Measurements from ENCODE around the gene PCK1.

Gene PCK1

DNA sequence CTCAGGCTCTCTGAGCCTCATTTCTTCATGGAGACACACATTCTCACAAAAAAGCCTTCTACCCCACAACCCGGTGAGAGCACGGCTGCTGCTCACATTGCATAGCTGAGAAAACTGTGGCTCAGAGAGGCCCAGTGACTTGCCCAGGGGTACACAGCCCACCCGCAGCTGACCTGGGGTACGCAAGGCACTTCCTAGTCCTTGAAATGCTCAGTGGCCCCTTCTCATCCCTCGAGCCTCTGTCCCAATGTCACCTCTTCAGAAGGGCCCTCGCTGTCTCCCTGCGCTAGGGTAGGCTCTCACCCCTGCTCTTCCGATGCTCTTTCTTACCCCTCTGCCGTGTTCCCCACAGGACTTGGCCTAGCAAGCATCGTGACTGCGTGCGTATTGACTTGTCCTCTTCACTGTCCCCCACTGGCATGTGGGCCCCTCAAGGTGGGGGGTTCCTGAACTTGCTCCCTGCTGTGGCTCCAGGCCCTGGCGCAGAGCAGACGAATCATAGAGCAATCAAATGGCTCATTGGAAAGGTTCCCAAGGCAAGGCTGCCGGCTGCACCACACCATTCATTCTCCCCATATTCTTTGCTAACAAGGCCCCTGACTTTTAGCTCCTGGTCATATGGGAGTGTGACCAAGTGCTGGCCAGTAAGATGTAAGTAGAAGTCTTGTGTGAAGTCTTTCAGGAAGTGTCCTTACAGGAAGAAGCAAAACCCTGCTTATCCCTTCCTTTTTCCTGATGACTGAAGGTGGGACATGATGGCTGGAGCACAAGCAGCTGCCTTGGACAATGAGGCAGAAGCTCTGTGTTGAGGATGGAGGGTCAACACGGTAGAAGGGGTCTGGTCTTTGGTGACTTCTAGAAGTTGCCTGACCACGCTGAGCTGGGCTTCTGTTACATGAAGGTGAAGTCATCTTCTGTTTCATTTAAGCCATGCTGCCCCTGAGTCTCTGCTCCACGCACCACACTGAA, 22.7 kb downstream of the PCK1 start:
- H3K4me1 ChIP-seq (ENCODE audit: control insufficient read depth, insufficient read depth, low read length) = peaks cover 4% of the 10 kb centered on the region
- no peak overlapping the region for H3K9ac ChIP-seq (ENCODE audit: low read length)

DNA sequence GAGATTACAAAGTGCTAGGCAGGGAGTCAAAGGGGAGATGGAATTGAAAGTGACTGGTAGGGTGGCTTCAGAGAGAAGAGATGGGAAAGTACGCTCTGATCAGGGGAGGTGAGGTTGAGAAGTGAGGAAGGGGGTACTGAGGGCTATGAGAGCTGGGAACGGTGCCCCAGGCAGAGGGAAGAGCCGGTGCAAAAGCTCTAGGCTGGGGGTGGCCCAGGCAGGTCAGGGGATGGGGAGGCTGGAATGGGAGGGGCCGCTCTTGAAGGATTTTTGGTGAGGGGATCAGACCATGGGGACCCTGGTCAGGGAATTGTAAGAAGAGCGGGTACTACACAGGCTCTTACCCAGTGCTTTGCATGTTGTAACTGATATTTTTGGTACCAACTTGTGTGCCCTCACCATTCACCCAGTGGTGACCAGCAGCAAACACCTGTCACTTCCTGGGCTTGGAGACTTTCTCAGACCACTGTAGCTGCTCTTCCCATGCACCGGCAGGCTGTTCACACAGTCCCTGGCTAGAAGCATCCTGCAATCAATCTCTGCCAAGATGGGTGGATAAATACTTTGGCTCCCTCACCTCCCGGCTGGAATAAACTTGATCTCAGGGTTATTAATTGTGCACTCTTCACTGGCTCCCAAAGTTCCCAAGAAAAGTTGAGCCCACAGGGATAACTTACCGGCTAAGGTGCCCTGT, 24.0 kb downstream of the PCK1 start:
- H3K9me3 ChIP-seq (ENCODE audit: control insufficient read depth, low read length) = no peaks in the 10 kb centered on the region
- H3K4me3 ChIP-seq (ENCODE audit: low read length) = no peak overlapping the region
- H3K27me3 ChIP-seq (ENCODE audit: control insufficient read depth, insufficient read depth, low read length) = peaks cover 23% of the 10 kb centered on the region
- no peak overlapping the region for H3K9ac ChIP-seq (ENCODE audit: low read length)
- peaks cover 4% of the 10 kb centered on the region for H3K4me1 ChIP-seq (ENCODE audit: control insufficient read depth, insufficient read depth, low read length)
- H3K36me3 ChIP-seq (ENCODE audit: control insufficient read depth, insufficient read depth, low read length) = no peaks in the 10 kb centered on the region

More for the DNA sequence above, 22.7 kb downstream of the PCK1 start:
- Histone ChIP-seq H3K27me3 (ENCODE audit: control insufficient read depth, insufficient read depth, low read length) (peaks cover 37% of the 10 kb centered on the region), H3K4me3 (ENCODE audit: low read length) (no peak overlapping the region), H3K36me3 (ENCODE audit: control insufficient read depth, insufficient read depth, low read length) (no peaks in the 10 kb centered on the region), H3K9me3 (ENCODE audit: control insufficient read depth, low read length) (no peaks in the 10 kb centered on the region)

DNA sequence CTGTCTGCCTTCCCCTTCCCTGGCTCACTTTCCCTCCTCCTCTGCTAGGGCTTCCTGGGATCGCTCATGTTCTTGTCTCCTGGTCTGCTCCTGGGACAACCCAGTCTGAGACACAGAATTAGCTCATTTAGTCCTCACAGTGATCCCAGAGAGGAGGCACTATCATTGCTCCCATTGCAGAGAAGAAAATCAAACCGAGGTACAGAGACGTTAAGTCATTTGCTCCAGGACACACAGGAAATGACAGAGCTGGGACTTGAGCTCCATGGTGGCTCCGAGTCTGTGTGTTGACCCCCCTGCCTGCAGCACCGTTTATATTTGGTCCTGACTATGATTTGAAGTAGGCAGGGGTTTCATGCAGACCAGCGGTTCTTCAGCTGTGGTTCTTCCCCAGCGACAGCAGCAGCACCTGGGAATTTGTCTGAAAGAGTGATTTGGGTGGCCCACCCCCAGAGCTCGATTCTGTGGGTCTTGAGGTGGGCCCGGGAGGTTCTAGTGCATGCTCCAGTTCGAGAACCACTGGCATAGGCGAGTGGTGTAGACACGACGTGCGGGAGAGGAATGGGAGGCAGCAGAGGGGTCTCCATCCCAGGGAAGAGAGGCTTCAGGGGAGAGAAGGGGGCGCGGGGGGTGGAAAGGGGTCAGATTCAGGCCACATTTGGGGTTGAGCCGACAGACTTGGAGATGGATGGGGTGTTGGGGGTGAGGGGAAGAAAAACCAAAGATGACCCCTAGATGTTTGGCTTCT, 24.7 kb downstream of the PCK1 start:
- Histone ChIP-seq H3K9ac (ENCODE audit: low read length) (no peak overlapping the region), H3K36me3 (ENCODE audit: control insufficient read depth, insufficient read depth, low read length) (no peaks in the 10 kb centered on the region), H3K27me3 (ENCODE audit: control insufficient read depth, insufficient read depth, low read length) (peaks cover 16% of the 10 kb centered on the region), H3K4me3 (ENCODE audit: low read length) (no peak overlapping the region), H3K4me1 (ENCODE audit: control insufficient read depth, insufficient read depth, low read length) (peaks cover 4% of the 10 kb centered on the region), H3K9me3 (ENCODE audit: control insufficient read depth, low read length) (no peaks in the 10 kb centered on the region)

GRCh38 chr20:57586370-57586793, 25.5 kb downstream of the PCK1 start:
- Histone ChIP-seq H3K4me3 (ENCODE audit: low read length) (no peak overlapping the region), H3K27me3 (ENCODE audit: control insufficient read depth, insufficient read depth, low read length) (peaks cover 9% of the 10 kb centered on the region), H3K36me3 (ENCODE audit: control insufficient read depth, insufficient read depth, low read length) (no peaks in the 10 kb centered on the region), H3K9ac (ENCODE audit: low read length) (no peak overlapping the region), H3K9me3 (ENCODE audit: control insufficient read depth, low read length) (no peaks in the 10 kb centered on the region), H3K4me1 (ENCODE audit: control insufficient read depth, insufficient read depth, low read length) (peaks cover 4% of the 10 kb centered on the region)

GRCh38 chr20:57586943-57587277, 26.0 kb downstream of the PCK1 start:
- Histone ChIP-seq H3K4me3 (ENCODE audit: low read length) (no peak overlapping the region), H3K4me1 (ENCODE audit: control insufficient read depth, insufficient read depth, low read length) (peaks cover 4% of the 10 kb centered on the region), H3K9ac (ENCODE audit: low read length) (no peak overlapping the region), H3K27me3 (ENCODE audit: control insufficient read depth, insufficient read depth, low read length) (peaks cover 9% of the 10 kb centered on the region), H3K9me3 (ENCODE audit: control insufficient read depth, low read length) (no peaks in the 10 kb centered on the region), H3K36me3 (ENCODE audit: control insufficient read depth, insufficient read depth, low read length) (no peaks in the 10 kb centered on the region)

DNA sequence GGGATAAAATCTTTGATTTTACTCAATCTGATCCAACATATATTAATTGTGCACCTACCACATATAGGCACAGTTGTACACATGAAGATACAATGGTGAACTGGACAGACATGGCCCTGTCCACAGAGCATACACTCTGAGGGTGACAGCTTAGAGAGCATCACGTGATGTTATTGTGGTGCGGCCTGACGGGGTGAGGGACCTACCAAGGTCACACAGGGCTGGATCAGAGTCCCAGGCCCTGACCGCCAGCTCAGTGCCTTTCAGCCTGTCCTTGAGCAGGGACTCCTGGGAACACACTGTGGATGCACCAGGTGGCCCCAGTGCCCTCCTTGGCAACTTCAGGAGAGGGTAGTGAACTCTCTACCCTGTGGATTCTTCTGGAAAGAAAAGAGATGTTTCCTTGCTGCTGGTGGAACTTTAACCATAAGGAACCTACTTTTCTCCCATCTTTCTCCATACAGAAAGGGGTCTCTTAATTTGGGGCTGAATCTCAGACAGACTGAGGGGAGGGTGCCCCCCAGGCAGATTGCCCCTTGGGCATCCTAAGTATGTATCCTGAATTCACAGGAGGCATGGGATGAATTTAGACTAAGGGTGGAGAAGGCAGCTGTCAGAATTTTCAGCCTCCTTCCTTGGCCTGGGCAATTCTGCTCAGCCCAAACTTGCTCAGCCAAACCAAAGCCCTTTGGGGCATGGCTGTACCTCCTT, 26.5 kb downstream of the PCK1 start:
- Histone ChIP-seq H3K9ac (ENCODE audit: low read length) (no peak overlapping the region), H3K27me3 (ENCODE audit: control insufficient read depth, insufficient read depth, low read length) (peaks cover 9% of the 10 kb centered on the region), H3K9me3 (ENCODE audit: control insufficient read depth, low read length) (no peaks in the 10 kb centered on the region), H3K4me3 (ENCODE audit: low read length) (no peak overlapping the region), H3K36me3 (ENCODE audit: control insufficient read depth, insufficient read depth, low read length) (no peaks in the 10 kb centered on the region), H3K4me1 (ENCODE audit: control insufficient read depth, insufficient read depth, low read length) (no peaks in the 10 kb centered on the region)

GRCh38 chr20:57587989-57588377, 27.1 kb downstream of the PCK1 start:
- H3K36me3 ChIP-seq (ENCODE audit: control insufficient read depth, insufficient read depth, low read length) = no peaks in the 10 kb centered on the region
- H3K4me1 ChIP-seq (ENCODE audit: control insufficient read depth, insufficient read depth, low read length) = no peaks in the 10 kb centered on the region

GRCh38 chr20:57588596-57588995, 27.7 kb downstream of the PCK1 start:
- Histone ChIP-seq H3K4me1 (ENCODE audit: control insufficient read depth, insufficient read depth, low read length) (peaks cover 4% of the 10 kb centered on the region), H3K9ac (ENCODE audit: low read length) (no peak overlapping the region), H3K27me3 (ENCODE audit: control insufficient read depth, insufficient read depth, low read length) (peaks cover 5% of the 10 kb centered on the region), H3K4me3 (ENCODE audit: low read length) (no peak overlapping the region), H3K9me3 (ENCODE audit: control insufficient read depth, low read length) (no peaks in the 10 kb centered on the region), H3K36me3 (ENCODE audit: control insufficient read depth, insufficient read depth, low read length) (no peaks in the 10 kb centered on the region)

More at GRCh38 chr20:57587989-57588377, 27.1 kb downstream of the PCK1 start:
- Histone ChIP-seq H3K27me3 (ENCODE audit: control insufficient read depth, insufficient read depth, low read length) (peaks cover 8% of the 10 kb centered on the region), H3K4me3 (ENCODE audit: low read length) (no peak overlapping the region), H3K9ac (ENCODE audit: low read length) (no peak overlapping the region), H3K9me3 (ENCODE audit: control insufficient read depth, low read length) (no peaks in the 10 kb centered on the region)

DNA sequence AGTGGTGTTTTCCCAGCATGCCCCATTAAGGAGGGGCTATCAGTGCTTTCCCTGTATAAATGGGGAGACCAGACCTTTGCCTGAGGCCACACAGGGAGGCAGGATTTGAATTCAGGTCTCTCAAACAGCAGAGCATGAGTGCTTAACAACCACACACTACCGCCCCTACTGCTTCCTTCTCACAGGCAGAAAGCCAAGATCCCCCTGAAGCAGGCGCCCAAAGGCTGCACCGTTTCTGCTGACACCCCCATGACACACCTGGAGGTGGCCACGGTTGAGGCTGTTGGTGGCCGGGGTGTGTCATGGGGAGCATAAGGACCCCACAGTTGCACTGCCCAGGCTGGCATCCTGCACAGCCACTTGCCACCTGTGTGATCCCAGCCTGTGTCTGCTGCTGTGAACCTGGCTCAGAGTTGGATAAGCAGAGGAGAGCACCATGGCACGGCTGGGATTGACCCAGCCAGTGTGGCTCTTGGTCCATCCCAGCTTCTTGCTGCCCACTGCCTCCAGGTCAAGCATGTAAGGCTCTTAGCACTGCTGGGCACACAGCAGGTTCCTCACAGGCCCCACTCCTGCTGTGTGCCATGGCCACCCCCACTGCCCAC, 28.3 kb downstream of the PCK1 start:
- Histone ChIP-seq H3K9ac (ENCODE audit: low read length) (no peak overlapping the region), H3K36me3 (ENCODE audit: control insufficient read depth, insufficient read depth, low read length) (no peaks in the 10 kb centered on the region), H3K27me3 (ENCODE audit: control insufficient read depth, insufficient read depth, low read length) (peaks cover 5% of the 10 kb centered on the region), H3K9me3 (ENCODE audit: control insufficient read depth, low read length) (no peaks in the 10 kb centered on the region), H3K4me1 (ENCODE audit: control insufficient read depth, insufficient read depth, low read length) (peaks cover 11% of the 10 kb centered on the region), H3K4me3 (ENCODE audit: low read length) (no peak overlapping the region)

DNA sequence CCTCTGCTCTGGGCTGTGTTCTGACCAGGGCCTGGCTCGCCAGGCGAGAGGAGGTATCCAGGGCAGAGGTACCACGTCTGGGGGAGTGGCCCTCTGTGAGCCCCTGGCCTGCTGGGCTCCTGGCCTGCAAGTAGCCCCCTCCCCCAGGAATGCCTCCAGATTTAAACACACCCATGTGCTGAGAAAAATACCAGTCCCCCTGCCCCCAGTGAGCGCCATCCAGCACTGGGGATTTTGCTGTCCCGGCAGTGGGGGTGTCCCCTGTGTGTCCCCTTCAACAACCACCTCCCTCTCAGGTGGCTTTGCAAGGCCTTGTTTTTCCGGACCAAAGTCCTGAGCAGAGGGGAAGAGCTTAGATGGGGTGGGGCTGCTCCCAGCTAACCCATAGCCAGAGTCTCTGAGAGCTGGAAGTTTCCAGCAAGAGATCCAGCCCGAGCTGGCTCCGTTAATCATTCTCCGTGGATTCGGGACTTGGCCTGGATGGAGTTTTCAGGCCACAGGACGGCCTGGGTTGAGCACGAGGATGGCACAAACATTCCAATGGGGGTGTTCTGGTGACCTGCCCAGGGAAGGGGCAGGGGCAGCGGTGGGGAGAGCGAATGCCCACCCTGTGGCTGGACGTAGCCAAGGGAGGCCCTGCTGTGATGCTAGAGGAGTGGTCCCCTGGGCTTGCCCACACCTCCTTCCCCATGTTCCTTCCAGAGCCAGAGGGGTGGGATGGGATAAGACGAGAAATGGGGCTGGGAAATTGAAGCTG, 29.0 kb downstream of the PCK1 start:
- H3K4me3 ChIP-seq (ENCODE audit: low read length) = no peak overlapping the region

More for the DNA sequence above, 29.0 kb downstream of the PCK1 start:
- Histone ChIP-seq H3K27me3 (ENCODE audit: control insufficient read depth, insufficient read depth, low read length) (peaks cover 8% of the 10 kb centered on the region), H3K9me3 (ENCODE audit: control insufficient read depth, low read length) (no peaks in the 10 kb centered on the region), H3K36me3 (ENCODE audit: control insufficient read depth, insufficient read depth, low read length) (no peaks in the 10 kb centered on the region), H3K4me1 (ENCODE audit: control insufficient read depth, insufficient read depth, low read length) (peaks cover 13% of the 10 kb centered on the region), H3K9ac (ENCODE audit: low read length) (no peak overlapping the region)
